Measurements from ENCODE around the gene LSM2.

- TF ChIP-seq POLR2AphosphoS5 (IDR thresholded peaks at IDR 0.05; ENCODE audit: low read depth, low read length): no peak
- TF ChIP-seq SIN3A (IDR thresholded peaks at IDR 0.05; ENCODE audit: borderline replicate concordance, insufficient read depth, low read length): no peak
- no peak for TF ChIP-seq REST (IDR thresholded peaks at IDR 0.05; ENCODE audit: insufficient read depth in 1 of 2, low read depth in 2 of 2, low read length in 2 of 2)
- no peak for TF ChIP-seq TAF1 (IDR thresholded peaks at IDR 0.05; ENCODE audit: borderline replicate concordance, insufficient read depth, low read length)
- no peak for TF ChIP-seq FOXP2 (optimal IDR thresholded peaks at IDR 0.05; ENCODE audit: borderline replicate concordance, extremely low read depth, extremely low read length, insufficient read depth)
These were observed 44.4 kb downstream of the LSM2 start, which contains the start of gene SAPCD1 for GRCh38 chr6:31762356-31762755.
